HG03457 (cell line): ENCODE data around the gene EID3.
"Not testable (repeated sequence)": the region's sequence is repeated elsewhere in the genome, so short reads cannot be mapped to it uniquely, and the experiment has no call there.

Experiments used
- ATAC-seq: cut with Tn5 transposase; IDR thresholded peaks from one replicate; pipeline ENCODE4 v1.9.1; 2021; ENCODE audit warnings: moderate number of reproducible peaks; ENCODE audit not compliant: unreplicated experiment

The EID3 gene

GRCh38 chr12:104310751-104311633, 7.5 kb downstream of the EID3 start:
- no peak for ATAC-seq

GRCh38 chr12:104312202-104312601, 8.7 kb downstream of the EID3 start:
- ATAC-seq: no peak

DNA sequence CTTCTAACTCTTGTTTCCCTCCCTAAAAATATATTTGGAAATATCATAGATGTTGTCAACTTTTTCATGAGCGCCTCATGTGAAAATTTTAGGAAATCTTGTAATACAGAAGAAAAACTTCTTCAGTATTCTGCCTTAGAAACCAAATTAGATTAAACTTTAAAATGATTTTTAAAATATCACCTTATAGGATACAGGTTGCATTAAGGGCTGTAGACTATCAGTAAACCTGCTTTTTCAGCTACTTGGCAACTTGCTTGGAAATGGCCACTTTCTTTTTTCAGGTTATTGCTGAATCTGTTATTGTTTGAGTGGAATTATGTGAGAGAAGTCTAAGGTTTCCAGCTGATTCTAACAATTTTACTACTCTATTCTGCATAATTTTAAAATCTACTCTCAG, 9.1 kb downstream of the EID3 start:
- ATAC-seq: no peak

DNA sequence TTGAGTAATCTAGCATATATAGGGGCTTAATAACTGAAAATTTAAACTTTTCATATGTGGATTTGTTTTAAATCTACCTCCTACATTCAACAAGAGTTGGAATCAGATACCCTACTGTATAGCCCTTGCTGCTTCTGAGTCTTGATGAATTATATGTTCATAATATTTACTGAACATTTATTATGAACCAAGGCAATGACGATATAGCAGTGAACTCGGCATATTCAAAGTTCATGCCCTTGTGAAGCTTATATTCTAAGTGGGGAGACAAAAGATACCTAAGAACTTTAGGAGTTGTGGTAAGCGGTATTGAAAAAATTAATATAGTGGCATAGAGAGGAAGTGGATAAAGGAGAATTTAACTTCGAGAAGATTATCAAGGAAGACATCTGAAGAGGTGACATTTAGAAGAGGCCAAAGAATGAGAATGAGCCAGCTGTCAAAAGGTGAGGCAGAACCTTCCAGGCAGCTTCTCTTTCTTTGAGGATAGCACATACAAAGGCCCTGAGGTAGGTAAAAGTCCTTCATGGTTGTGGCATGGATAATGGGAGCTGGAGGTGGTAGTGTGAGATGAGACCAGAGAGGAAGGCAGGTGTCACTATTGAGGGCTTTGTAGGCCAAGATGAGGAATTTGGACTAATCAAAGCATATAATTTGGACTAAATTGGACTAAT, 10.2 kb downstream of the EID3 start:
- no peak for ATAC-seq

- ATAC-seq: no peak
Measured at GRCh38 chr12:104314242-104314614, 10.7 kb downstream of the EID3 start.

DNA sequence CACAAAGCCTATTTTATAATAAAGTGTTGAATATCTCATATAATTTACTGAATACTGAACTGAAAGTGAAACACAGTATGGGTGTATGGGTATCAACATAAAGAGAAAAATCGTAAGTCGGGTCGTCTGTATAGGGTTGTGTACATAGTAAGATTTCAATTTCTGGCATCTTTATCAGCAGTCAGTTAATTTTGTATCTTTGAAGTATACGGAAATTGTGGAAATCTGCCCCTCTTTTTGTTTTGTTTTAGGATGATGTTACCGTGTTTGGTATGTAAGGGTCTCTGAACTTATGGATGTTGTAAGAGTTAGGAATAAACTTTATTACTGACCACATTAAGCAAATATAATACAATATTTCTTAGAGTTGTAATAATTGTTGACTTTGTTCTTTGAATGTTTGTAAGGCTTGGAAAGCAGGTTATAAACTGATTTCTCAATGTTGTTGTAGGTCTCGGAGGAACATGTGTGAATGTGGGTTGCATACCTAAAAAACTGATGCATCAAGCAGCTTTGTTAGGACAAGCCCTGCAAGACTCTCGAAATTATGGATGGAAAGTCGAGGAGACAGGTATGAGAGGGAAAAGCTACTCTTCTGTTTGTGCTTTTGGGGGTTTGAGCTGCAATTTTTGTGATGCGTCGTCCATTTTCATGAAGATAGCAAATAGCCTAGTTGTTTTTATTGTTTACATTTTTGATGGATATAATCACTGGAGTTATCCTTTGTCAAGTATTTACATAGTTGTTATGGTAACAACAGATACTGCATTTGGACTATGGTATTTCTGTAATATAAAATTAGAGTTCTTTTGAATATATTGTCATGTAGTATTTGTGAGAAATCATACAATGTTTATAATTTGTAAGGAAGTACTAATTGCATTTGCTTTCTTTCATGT, 12.0 kb downstream of the EID3 start:
- ATAC-seq: no peak

DNA sequence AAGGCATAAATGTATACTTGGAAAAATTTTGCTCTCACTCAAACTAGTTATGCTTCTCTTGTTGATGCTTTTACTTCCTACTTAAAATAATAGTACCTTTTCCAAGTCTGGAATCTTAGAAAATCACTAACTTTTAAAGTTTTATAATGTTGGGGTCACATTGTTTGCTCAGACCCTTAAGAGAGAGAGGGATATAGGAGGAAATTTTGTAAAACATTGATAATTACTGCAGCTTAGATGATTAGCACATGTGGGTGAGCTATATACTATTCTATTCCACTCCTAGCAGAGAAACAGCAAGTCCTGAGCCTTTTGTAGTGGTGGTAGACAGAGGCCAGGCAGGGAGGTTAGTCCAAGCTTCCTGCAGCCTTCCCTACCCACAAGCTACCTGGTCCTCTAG, 13.4 kb downstream of the EID3 start:
- ATAC-seq: no peak

GRCh38 chr12:104317538-104318210, 14.1 kb downstream of the EID3 start:
- no peak for ATAC-seq

- no peak for ATAC-seq
Measured at GRCh38 chr12:104319028-104319427, 15.5 kb downstream of the EID3 start.

GRCh38 chr12:104319918-104320626, 16.5 kb downstream of the EID3 start:
- ATAC-seq: no peak

DNA sequence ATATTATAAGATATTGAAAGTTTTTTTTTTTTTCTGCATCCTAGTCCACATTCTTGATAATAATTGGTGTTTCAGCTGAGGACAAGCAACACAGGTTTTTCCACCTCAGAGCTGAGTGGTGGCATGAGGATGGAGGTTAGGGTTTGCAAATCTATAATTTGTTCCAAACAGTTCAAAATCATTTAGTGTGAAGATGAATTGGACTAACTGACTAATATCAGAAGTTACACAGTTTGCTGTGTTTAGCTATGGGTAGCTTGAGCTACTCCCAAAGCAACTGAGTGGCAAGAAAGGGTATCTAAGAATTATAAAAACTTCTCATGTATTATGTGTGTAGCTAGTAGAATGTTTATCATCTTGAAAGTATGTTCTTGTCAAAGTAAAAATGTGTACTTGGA, 17.1 kb downstream of the EID3 start:
- ATAC-seq: no peak

DNA sequence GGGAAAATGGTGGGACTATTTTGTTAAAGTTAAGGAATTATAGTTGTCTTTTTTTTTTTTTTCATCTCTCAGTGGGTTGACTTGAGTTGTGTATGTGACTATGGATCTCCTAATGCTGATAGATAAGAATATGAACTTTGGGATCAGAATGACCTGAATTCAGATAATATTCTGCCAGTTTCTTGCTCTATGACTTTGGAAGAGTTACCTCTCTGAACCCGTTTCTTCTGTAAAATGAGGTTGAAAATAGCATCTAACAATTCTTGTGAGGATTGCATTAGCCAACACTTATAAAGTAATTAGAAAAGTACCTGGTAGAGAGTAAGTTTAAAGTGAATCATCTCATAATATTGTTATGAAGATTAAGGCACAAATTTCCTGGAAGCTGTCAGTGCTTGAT, 18.4 kb downstream of the EID3 start:
- no peak for ATAC-seq

DNA sequence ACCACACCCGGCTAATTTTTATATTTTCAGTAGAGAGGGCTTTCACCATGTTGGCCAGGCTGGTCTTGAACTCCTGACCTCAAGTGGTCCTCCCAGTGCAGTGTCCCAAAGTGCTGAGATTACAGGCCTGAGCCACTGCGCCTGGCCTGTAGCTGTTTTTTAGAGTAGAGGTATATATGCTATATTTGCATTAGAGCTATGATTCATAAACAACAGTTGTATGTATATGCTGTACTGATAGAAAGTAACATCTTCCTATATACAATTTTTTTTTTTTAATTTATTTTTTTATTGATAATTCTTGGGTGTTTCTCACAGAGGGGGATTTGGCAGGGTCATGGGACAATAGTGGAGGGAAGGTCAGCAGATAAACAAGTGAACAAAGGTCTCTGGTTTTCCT, 19.0 kb downstream of the EID3 start:
- ATAC-seq: not testable (repeated sequence)

- ATAC-seq: no peak
Measured at GRCh38 chr12:104323899-104324298, 20.4 kb downstream of the EID3 start.

- not testable (repeated sequence) for ATAC-seq
Measured at GRCh38 chr12:104328278-104328677, 24.7 kb downstream of the EID3 start.

- ATAC-seq: no peak
Measured at GRCh38 chr12:104328790-104329189, 25.3 kb downstream of the EID3 start.

DNA sequence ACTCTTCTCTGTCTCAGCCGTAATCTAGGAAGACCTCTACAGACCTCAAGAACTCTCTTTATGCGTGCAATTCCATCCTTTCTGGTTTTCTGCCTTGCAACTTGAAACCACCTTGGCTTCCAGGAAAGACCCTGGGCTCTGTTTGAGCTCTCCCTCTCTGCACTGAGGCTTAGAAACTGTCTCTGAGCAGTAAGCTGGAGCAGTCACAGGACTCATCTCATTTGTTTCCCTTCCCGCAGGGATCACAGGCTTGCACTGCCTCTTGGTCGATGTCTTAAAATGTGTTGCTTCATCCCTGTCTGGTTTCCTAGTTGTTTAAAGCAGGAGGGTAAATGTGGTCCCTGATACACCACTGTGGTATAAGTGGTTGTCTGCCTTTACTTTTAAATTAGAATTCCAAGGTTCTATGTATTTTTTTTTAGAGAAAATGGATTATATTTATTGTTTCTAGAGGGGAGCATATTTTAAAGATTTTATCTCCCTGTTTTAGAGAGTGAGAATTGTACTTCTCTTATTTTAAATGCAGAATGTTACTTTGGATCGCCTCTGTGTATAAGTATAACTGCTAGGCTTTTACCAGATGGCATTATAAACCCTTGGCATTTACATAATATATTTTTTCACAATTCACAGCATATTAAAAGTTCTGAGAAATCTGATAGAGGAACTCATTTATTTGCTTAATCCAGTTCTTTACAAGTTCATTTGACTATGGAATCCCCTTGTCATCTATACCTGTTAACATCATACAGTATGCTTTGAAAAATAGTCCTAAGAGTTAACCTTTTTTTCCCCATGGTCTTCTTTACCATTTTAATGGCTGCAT, 26.4 kb downstream of the EID3 start:
- ATAC-seq: no peak

DNA sequence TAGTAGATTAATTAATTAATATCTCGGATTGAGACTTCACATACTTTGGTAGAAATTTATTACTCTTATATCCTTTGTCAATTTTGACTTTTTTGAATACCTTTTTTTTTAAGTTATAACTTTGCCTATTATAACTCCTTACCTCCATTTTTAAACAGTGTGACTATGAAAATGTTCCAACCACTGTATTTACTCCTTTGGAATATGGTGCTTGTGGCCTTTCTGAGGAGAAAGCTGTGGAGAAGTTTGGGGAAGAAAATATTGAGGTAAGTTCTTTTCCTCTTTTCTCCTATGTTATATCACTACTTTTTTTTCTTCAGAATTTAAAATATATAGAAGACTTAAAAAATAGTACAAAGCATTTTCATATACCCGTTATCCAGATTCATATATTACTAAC, 27.8 kb downstream of the EID3 start:
- no peak for ATAC-seq

DNA sequence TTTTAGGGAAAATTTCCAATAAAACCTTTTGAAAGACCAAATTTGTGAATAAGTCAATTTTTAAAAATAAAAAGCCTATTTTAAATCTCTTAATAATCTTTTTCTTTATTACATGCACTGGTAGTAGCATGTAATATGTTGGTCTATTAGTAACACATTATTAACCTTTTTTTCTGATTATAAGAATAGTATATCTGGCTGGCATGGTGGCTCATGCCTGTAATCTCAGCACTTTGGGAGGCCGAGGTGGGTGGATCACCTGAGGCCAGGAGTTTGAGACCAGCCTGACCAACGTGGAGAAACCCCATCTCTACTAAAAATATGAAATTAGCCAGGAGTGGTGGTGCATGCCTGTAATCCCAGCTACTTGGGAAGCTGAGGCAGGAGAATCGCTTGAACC, 28.7 kb downstream of the EID3 start:
- ATAC-seq: not testable (repeated sequence)
